Activated naive CD8-positive, alpha-beta T cell treated with anti-CD3 and anti-CD28 coated beads for 36 hours (primary cell): ENCODE data around the gene MEI4. TPM values are rescaled to one million over a fixed set of nuclear protein-coding genes. Genes with fewer than 3 reads are reported as not detected.

Experiments
- DNase-seq: peaks from one replicate; pipeline ENCODE4 v3.0.0; 2021
- H3K27ac Mint-ChIP-seq: one replicate; pipeline ENCODE4 v1.8.0; 2022; ENCODE audit warnings: mild to moderate bottlenecking, moderate library complexity, mixed read lengths
- H3K27me3 Mint-ChIP-seq: one replicate; pipeline ENCODE4 v1.8.0; 2022; ENCODE audit warnings: mild to moderate bottlenecking, mixed read lengths
- H3K36me3 Mint-ChIP-seq: one replicate; pipeline ENCODE4 v1.8.0; 2021; ENCODE audit warnings: mild to moderate bottlenecking, mixed read lengths
- H3K4me1 Mint-ChIP-seq: one replicate; pipeline ENCODE4 v1.8.0; 2021; ENCODE audit warnings: mixed read lengths
- H3K4me3 Mint-ChIP-seq: one replicate; pipeline ENCODE4 v1.8.0; 2022; ENCODE audit warnings: mild to moderate bottlenecking, moderate library complexity, mixed read lengths
- H3K9me3 Mint-ChIP-seq: one replicate; pipeline ENCODE4 v1.8.0; 2022; ENCODE audit warnings: mixed read lengths
- total RNA-seq, 2 experiments: library from RNA; stranded (reverse); gene quantifications; one replicate each; pipeline ENCODE4 v1.2.3, GENCODE V29; 2021

The MEI4 gene
- total RNA-seq, 2 experiments from 2014 or later: 0.04 TPM; not detected in 1

- Mint-ChIP-seq H3K9me3 (peaks cover 15% of the 10 kb centered on the region), H3K27me3 (no peaks in the 10 kb centered on the region), H3K27ac (no peak overlapping the region), H3K36me3 (no peaks in the 10 kb centered on the region), H3K4me3 (no peak overlapping the region), H3K4me1 (no peaks in the 10 kb centered on the region)
- DNase-seq: no peak
Observed at GRCh38 chr6:77893391-77893790, 240.6 kb downstream of the MEI4 start.

GRCh38 chr6:77906070-77906469 lies 253.2 kb downstream of the MEI4 start:
- Mint-ChIP-seq H3K27ac (no peak overlapping the region), H3K9me3 (peaks cover 23% of the 10 kb centered on the region)
- no peak for DNase-seq

GRCh38 chr6:77910826-77911225 lies 258.0 kb downstream of the MEI4 start:
- H3K9me3 Mint-ChIP-seq: peaks cover 29% of the 10 kb centered on the region
- no peak for DNase-seq
- no peaks in the 10 kb centered on the region for H3K4me1 Mint-ChIP-seq
- no peak overlapping the region for H3K4me3 Mint-ChIP-seq
- H3K27me3 Mint-ChIP-seq: no peaks in the 10 kb centered on the region
- no peaks in the 10 kb centered on the region for H3K36me3 Mint-ChIP-seq
- H3K27ac Mint-ChIP-seq: no peak overlapping the region

More at GRCh38 chr6:77906070-77906469, 253.2 kb downstream of the MEI4 start:
- Mint-ChIP-seq H3K36me3 (no peaks in the 10 kb centered on the region), H3K4me1 (no peaks in the 10 kb centered on the region), H3K4me3 (no peak overlapping the region), H3K27me3 (no peaks in the 10 kb centered on the region)

- Mint-ChIP-seq H3K27ac (no peak overlapping the region), H3K36me3 (no peaks in the 10 kb centered on the region), H3K4me1 (no peaks in the 10 kb centered on the region), H3K9me3 (peaks cover 1% of the 10 kb centered on the region), H3K27me3 (no peaks in the 10 kb centered on the region), H3K4me3 (no peak overlapping the region)
- DNase-seq: no peak
Observed at GRCh38 chr6:77926198-77926751, 273.4 kb downstream of the MEI4 start.

GRCh38 chr6:77930382-77930781 lies 277.5 kb downstream of the MEI4 start:
- no peaks in the 10 kb centered on the region for H3K27me3 Mint-ChIP-seq
- H3K36me3 Mint-ChIP-seq: no peaks in the 10 kb centered on the region
- H3K4me3 Mint-ChIP-seq: no peak overlapping the region
- H3K4me1 Mint-ChIP-seq: no peaks in the 10 kb centered on the region
- H3K9me3 Mint-ChIP-seq: peaks cover 4% of the 10 kb centered on the region
- no peak for DNase-seq
- no peak overlapping the region for H3K27ac Mint-ChIP-seq

- no peaks in the 10 kb centered on the region for H3K27me3 Mint-ChIP-seq
- no peak overlapping the region for H3K27ac Mint-ChIP-seq
- H3K4me1 Mint-ChIP-seq: no peaks in the 10 kb centered on the region
- H3K9me3 Mint-ChIP-seq: peaks cover 3% of the 10 kb centered on the region
- no peaks in the 10 kb centered on the region for H3K36me3 Mint-ChIP-seq
- DNase-seq: no peak
- no peak overlapping the region for H3K4me3 Mint-ChIP-seq
Observed at GRCh38 chr6:77930952-77931351, 278.1 kb downstream of the MEI4 start.

- Mint-ChIP-seq H3K36me3 (no peaks in the 10 kb centered on the region), H3K27ac (no peak overlapping the region), H3K4me1 (no peaks in the 10 kb centered on the region), H3K9me3 (peaks cover 12% of the 10 kb centered on the region), H3K27me3 (no peaks in the 10 kb centered on the region), H3K4me3 (no peak overlapping the region)
- DNase-seq: no peak
Observed at GRCh38 chr6:77962070-77962469, 309.2 kb downstream of the MEI4 start.

- Mint-ChIP-seq H3K9me3 (peaks cover 13% of the 10 kb centered on the region), H3K36me3 (no peaks in the 10 kb centered on the region), H3K27ac (no peak overlapping the region), H3K27me3 (no peaks in the 10 kb centered on the region), H3K4me3 (no peak overlapping the region), H3K4me1 (no peaks in the 10 kb centered on the region)
- DNase-seq: no peak
Observed at GRCh38 chr6:77965449-77965848, 312.6 kb downstream of the MEI4 start.

- Mint-ChIP-seq H3K36me3 (no peaks in the 10 kb centered on the region), H3K4me3 (no peak overlapping the region), H3K27ac (no peak overlapping the region), H3K27me3 (no peaks in the 10 kb centered on the region), H3K4me1 (no peaks in the 10 kb centered on the region), H3K9me3 (peaks cover 14% of the 10 kb centered on the region)
- DNase-seq: no peak
Observed at GRCh38 chr6:77972334-77972733, 319.5 kb downstream of the MEI4 start.

Other genes with a start within 250 kb of the MEI4 start
- gene HTR1B, start 189.5 kb upstream of the MEI4 start, total RNA-seq: not detected